H1 (cell line): ENCODE data around the gene ATF3.

Experiments used
- HDAC6 ChIP-seq: IDR thresholded peaks from one replicate; pipeline ENCODE4 v1.7.1; 2012; ENCODE audit warnings: low read depth, mild to moderate bottlenecking, inconsistent platforms, low read length, moderate library complexity
- POLR2A ChIP-seq, 2 experiments: IDR thresholded peaks; 1 replicate in 1 of 2; 2 replicates in 1 of 2; pipeline ENCODE4 v1.6.1; 2011; ENCODE audit warnings: low read depth in 2 of 2, low read length in 2 of 2, mild to moderate bottlenecking in 2 of 2; ENCODE audit errors: control extremely low read depth in 1 of 2
- SIN3A ChIP-seq, 2 experiments: IDR thresholded peaks in 1 of 2; conservative IDR thresholded peaks in 1 of 2; 2 replicates each; pipeline ENCODE4 v1.6.1; 2011 to 2012; ENCODE audit warnings: low read length in 2 of 2, improper control_type of control experiment in 1 of 2, low read depth in 1 of 2, mild to moderate bottlenecking in 1 of 2
- USF2 ChIP-seq: IDR thresholded peaks from 2 replicates; pipeline ENCODE4 v1.6.1; 2011; ENCODE audit warnings: low read length, improper control_type of control experiment
- TF ChIP-seq, protein P1 (sequence below), 3 experiments: IDR thresholded peaks; 1 replicate in 2 of 3; 2 replicates in 1 of 3; pipeline versions ENCODE4 v1.5.1 to v1.6.1; 2011; ENCODE audit warnings: low read length in 3 of 3, mild to moderate bottlenecking in 3 of 3, inconsistent platforms in 2 of 3, low read depth in 1 of 3, moderate library complexity in 1 of 3; ENCODE audit not compliant: insufficient read depth in 1 of 3; ENCODE audit errors: control extremely low read depth in 1 of 3

DNA sequence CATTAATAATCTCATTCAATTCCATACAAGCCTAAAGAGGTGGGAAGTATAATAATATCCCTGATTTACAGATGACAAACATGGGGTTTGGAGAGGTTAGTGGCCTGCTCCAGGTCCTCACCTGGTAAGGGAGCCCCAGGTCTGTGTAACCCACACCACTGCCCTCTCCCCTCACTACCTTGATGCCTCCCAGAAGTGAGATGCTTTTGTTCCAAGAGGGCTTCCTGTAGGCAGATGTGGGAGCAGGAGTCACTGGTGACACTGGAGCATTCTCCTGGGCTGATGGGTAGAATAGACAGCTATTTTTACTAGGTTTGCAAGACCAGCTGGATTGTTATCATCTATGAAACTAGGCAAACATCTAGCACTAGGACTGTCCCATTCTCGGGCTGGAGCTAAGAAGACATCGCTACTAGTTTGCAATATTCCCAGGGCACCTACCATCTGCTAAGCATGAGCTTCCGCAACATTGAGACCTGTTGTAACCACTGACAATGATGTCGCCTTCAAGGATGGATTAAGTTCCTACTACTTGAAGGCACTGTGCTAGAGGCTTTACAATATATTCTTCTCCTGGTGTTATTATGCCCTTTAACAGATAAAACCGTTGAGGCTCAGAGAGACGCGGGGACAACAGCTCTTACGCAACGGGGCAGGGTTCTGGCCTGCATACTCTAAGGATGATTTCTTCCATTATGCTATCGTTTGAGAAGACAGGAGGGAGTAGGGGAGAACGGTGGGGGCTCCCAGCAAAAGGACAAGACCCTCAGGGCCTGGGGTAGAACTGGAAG is 56.0 kb downstream of the ATF3 start:
- TF ChIP-seq HDAC6 (no peak), USF2 (no peak), SIN3A (conservative IDR thresholded peaks at IDR 0.05 in 1 of 2, IDR thresholded peaks at IDR 0.05 in 1 of 2; ENCODE audit: low read depth in 1 of 2, low read length in 2 of 2) (no peak), POLR2A (IDR thresholded peaks at IDR 0.05; ENCODE audit: control extremely low read depth in 1 of 2, low read depth in 2 of 2, low read length in 2 of 2) (no peak)
- TF ChIP-seq, protein P1, sequence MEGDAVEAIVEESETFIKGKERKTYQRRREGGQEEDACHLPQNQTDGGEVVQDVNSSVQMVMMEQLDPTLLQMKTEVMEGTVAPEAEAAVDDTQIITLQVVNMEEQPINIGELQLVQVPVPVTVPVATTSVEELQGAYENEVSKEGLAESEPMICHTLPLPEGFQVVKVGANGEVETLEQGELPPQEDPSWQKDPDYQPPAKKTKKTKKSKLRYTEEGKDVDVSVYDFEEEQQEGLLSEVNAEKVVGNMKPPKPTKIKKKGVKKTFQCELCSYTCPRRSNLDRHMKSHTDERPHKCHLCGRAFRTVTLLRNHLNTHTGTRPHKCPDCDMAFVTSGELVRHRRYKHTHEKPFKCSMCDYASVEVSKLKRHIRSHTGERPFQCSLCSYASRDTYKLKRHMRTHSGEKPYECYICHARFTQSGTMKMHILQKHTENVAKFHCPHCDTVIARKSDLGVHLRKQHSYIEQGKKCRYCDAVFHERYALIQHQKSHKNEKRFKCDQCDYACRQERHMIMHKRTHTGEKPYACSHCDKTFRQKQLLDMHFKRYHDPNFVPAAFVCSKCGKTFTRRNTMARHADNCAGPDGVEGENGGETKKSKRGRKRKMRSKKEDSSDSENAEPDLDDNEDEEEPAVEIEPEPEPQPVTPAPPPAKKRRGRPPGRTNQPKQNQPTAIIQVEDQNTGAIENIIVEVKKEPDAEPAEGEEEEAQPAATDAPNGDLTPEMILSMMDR (IDR thresholded peaks at IDR 0.05; ENCODE audit: control extremely low read depth in 1 of 3, insufficient read depth in 1 of 3, low read depth in 1 of 3, low read length in 3 of 3): no peak
